ENCODE results near the gene GFOD2.

The GFOD2 gene

GRCh38 chr16:67678354-67679023 lies 40.6 kb downstream of the GFOD2 start:
- H3K4me3 ChIP-seq (ENCODE audit: low read length), result no peak overlapping the region
- peaks cover 6% of the 10 kb centered on the region; the same call in 1 of the 2 replicates for H3K4me1 ChIP-seq (ENCODE audit: low read length)
- no peak overlapping the region for H3K9ac ChIP-seq (ENCODE audit: low read length)
- no peaks in the 10 kb centered on the region for H4K20me1 ChIP-seq (ENCODE audit: insufficient read depth, low read length)
- no peaks in the 10 kb centered on the region for H3K27me3 ChIP-seq (ENCODE audit: low read depth, low read length)
- TF ChIP-seq CTCF (IDR thresholded peaks at IDR 0.05; ENCODE audit: low read depth, low read length) (no peak), EZH2phosphoT487 (IDR thresholded peaks at IDR 0.05; ENCODE audit: low read depth) (no peak)
- no peaks in the 10 kb centered on the region for H3K9me3 ChIP-seq (ENCODE audit: insufficient read depth, low read length)
- no peak overlapping the region for H3K27ac ChIP-seq (ENCODE audit: low read length)
- no peak overlapping the region for H2AFZ ChIP-seq (ENCODE audit: low read depth, low read length)
- no peak overlapping the region for H3K4me2 ChIP-seq (ENCODE audit: low read length)
- no peaks in the 10 kb centered on the region for H3K79me2 ChIP-seq (ENCODE audit: low read length)
- peaks cover 2% of the 10 kb centered on the region for H3K36me3 ChIP-seq (replicated peaks; ENCODE audit: low read depth, low read length)

DNA sequence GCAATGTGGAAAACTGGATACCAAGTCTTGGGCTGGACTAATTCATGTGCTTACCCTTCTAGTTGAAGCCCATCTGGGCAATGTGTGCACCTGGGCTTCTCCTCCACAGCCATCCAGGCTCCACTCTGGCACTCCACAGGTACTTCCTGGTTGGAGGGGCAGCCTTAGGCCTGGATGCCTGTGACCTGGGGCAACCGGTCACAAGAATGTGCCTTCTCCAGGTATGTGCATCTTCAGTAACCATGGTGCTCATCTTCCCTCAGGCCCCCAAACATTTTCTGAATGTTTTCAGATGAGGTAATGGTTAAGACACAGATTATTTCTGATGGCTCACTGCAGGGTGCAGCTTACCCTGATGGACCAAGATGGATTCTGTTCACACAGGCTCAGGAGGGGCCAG lies 41.4 kb downstream of the GFOD2 start:
- Histone ChIP-seq H3K4me3 (ENCODE audit: low read length) (no peak overlapping the region), H4K20me1 (ENCODE audit: insufficient read depth, low read length) (no peaks in the 10 kb centered on the region), H3K9me3 (ENCODE audit: insufficient read depth, low read length) (no peaks in the 10 kb centered on the region), H3K4me2 (ENCODE audit: low read length) (no peak overlapping the region), H3K36me3 (replicated peaks; ENCODE audit: low read depth, low read length) (no peaks in the 10 kb centered on the region), H3K4me1 (ENCODE audit: low read length) (peaks cover 13% of the 10 kb centered on the region), H3K27ac (ENCODE audit: low read length) (no peak overlapping the region), H3K27me3 (ENCODE audit: low read depth, low read length) (no peaks in the 10 kb centered on the region), H2AFZ (ENCODE audit: low read depth, low read length) (no peak overlapping the region), H3K79me2 (ENCODE audit: low read length) (no peaks in the 10 kb centered on the region), H3K9ac (ENCODE audit: low read length) (no peak overlapping the region)
- TF ChIP-seq EZH2phosphoT487 (IDR thresholded peaks at IDR 0.05; ENCODE audit: low read depth), result no peak
- no peak for TF ChIP-seq CTCF (IDR thresholded peaks at IDR 0.05; ENCODE audit: low read depth, low read length)

GRCh38 chr16:67676939-67677338 lies 42.2 kb downstream of the GFOD2 start:
- Histone ChIP-seq H3K36me3 (replicated peaks; ENCODE audit: low read depth, low read length) (no peaks in the 10 kb centered on the region), H4K20me1 (ENCODE audit: insufficient read depth, low read length) (no peaks in the 10 kb centered on the region), H3K9me3 (ENCODE audit: insufficient read depth, low read length) (no peaks in the 10 kb centered on the region), H3K9ac (ENCODE audit: low read length) (no peak overlapping the region), H3K4me3 (ENCODE audit: low read length) (no peak overlapping the region), H3K4me1 (ENCODE audit: low read length) (peaks cover 16% of the 10 kb centered on the region), H3K27ac (ENCODE audit: low read length) (no peak overlapping the region), H2AFZ (ENCODE audit: low read depth, low read length) (no peak overlapping the region), H3K79me2 (ENCODE audit: low read length) (no peaks in the 10 kb centered on the region), H3K4me2 (ENCODE audit: low read length) (no peak overlapping the region), H3K27me3 (ENCODE audit: low read depth, low read length) (no peaks in the 10 kb centered on the region)
- no peak for TF ChIP-seq EZH2phosphoT487 (IDR thresholded peaks at IDR 0.05; ENCODE audit: low read depth)
- TF ChIP-seq CTCF (IDR thresholded peaks at IDR 0.05; ENCODE audit: low read depth, low read length), result no peak

GRCh38 chr16:67676516-67676915 lies 42.6 kb downstream of the GFOD2 start:
- no peaks in the 10 kb centered on the region for H4K20me1 ChIP-seq (ENCODE audit: insufficient read depth, low read length)
- H3K36me3 ChIP-seq (replicated peaks; ENCODE audit: low read depth, low read length), result no peaks in the 10 kb centered on the region
- TF ChIP-seq CTCF (IDR thresholded peaks at IDR 0.05; ENCODE audit: low read depth, low read length) (no peak), EZH2phosphoT487 (IDR thresholded peaks at IDR 0.05; ENCODE audit: low read depth) (no peak)

More at GRCh38 chr16:67676516-67676915, 42.6 kb downstream of the GFOD2 start:
- H3K79me2 ChIP-seq (ENCODE audit: low read length), result no peaks in the 10 kb centered on the region
- H3K27me3 ChIP-seq (ENCODE audit: low read depth, low read length), result no peaks in the 10 kb centered on the region
- H3K9me3 ChIP-seq (ENCODE audit: insufficient read depth, low read length), result no peaks in the 10 kb centered on the region
- H2AFZ ChIP-seq (ENCODE audit: low read depth, low read length), result no peak overlapping the region
- H3K4me2 ChIP-seq (ENCODE audit: low read length), result no peak overlapping the region
- peaks cover 16% of the 10 kb centered on the region for H3K4me1 ChIP-seq (ENCODE audit: low read length)
- no peak overlapping the region for H3K9ac ChIP-seq (ENCODE audit: low read length)
- no peak overlapping the region for H3K27ac ChIP-seq (ENCODE audit: low read length)
- no peak overlapping the region for H3K4me3 ChIP-seq (ENCODE audit: low read length)

All from OCI-LY3 (cell line).